ENCODE data around the gene TDO2.
"Not testable (repeated sequence)": the region's sequence is repeated elsewhere in the genome, so short reads cannot be mapped to it uniquely, and the experiment has no call there.

The TDO2 gene

DNA sequence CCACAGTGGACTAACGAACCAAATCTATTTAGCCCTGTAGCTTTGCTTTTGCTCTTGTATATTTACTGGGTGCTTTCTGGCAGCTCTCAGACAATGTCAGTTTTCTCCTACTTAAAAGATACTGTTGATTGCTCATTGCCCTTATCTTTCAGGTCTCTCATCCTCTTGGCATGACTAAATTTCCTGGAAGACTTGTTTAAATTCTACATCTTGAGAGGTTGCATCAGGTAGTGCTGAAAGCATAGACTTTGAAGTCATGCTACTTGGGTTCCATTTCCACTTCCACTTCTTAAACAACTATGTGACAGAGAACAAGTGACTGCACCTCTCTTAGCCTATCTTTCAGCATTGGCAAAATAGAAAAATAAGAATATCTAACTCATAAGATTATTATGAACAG lies 8.4 kb downstream of the TDO2 start:
- TF ChIP-seq, protein P1, sequence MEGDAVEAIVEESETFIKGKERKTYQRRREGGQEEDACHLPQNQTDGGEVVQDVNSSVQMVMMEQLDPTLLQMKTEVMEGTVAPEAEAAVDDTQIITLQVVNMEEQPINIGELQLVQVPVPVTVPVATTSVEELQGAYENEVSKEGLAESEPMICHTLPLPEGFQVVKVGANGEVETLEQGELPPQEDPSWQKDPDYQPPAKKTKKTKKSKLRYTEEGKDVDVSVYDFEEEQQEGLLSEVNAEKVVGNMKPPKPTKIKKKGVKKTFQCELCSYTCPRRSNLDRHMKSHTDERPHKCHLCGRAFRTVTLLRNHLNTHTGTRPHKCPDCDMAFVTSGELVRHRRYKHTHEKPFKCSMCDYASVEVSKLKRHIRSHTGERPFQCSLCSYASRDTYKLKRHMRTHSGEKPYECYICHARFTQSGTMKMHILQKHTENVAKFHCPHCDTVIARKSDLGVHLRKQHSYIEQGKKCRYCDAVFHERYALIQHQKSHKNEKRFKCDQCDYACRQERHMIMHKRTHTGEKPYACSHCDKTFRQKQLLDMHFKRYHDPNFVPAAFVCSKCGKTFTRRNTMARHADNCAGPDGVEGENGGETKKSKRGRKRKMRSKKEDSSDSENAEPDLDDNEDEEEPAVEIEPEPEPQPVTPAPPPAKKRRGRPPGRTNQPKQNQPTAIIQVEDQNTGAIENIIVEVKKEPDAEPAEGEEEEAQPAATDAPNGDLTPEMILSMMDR (IDR thresholded peaks at IDR 0.05; ENCODE audit: extremely low read depth, insufficient read depth, missing control alignments) = no peak
- no peak for DNase-seq (ENCODE audit: low spot score)
- in situ Hi-C loops (cut with MboI; ENCODE audit: low pct_unique_long_range_greater_than_20kb, low sequenced_read_pairs, unreplicated experiment) = no loop called here

DNA sequence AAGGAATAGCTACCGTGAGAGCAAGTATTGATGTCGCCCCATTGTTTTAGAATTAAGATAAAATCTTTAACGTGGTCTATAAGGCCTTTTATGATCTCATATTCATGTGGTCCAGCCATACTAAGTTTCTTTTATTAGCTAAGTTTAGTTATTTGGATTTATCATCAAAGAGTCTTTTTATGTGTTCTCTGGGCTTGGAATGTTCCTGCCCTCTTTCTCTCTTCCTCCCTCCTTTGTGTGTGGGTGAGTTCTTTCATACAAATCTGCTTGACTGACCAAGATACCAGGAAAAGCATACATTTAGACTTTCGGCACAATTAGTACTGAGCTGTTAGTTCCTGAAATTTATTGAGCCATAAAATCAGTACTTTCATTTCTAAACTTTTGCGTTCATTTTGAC lies 11.3 kb downstream of the TDO2 start:
- in situ Hi-C loops (cut with MboI; ENCODE audit: low pct_unique_long_range_greater_than_20kb, low sequenced_read_pairs, unreplicated experiment) = no loop called here

DNA sequence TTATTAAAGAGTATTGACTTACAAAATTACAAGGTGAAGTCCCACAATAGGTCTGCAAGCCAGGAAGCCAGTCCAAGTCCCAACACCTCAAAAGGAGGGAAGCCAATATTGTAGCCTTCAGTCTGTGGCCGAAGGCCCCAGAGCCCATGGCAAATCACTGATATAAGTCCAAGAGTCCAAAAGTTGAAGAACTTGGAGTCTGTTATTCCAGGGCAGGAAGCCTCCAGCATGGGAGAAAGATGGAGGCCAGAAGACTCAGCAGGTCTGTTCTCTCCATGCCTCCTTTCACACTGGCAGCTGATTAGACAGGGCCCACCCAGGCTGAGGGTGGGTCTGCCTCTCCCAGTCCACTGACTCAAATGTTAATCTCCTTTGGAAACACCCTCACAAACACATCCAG lies 18.1 kb downstream of the TDO2 start:
- TF ChIP-seq, protein P1 (IDR thresholded peaks at IDR 0.05; ENCODE audit: extremely low read depth, insufficient read depth, missing control alignments) = no peak
- in situ Hi-C loops (cut with MboI; ENCODE audit: low pct_unique_long_range_greater_than_20kb, low sequenced_read_pairs, unreplicated experiment) = no loop called here
- DNase-seq (ENCODE audit: low spot score) = no peak

More for the DNA sequence above, 11.3 kb downstream of the TDO2 start:
- TF ChIP-seq, protein P1 (IDR thresholded peaks at IDR 0.05; ENCODE audit: extremely low read depth, insufficient read depth, missing control alignments) = no peak
- DNase-seq (ENCODE audit: low spot score) = no peak

DNA sequence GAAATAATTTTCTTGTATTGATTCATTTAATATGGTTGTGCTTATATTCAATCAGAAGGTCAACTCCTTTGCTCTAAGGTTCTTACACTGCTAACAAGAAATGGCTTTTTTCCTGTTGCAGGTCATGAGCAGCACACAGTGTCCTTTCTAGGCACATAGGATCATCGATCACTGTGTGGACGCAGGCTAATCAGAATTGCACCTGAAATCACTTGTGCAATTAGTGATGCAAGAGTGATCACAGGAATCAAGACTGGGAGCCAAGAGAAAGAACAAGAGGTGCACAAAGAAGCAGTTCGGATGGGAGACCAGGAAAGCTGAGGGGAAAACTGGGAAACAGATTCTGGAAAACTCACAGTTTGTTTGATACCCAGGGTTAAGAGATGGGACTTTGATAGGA lies 21.1 kb downstream of the TDO2 start:
- TF ChIP-seq, protein P1 (IDR thresholded peaks at IDR 0.05; ENCODE audit: extremely low read depth, insufficient read depth, missing control alignments) = no peak
- in situ Hi-C loops (cut with MboI; ENCODE audit: low pct_unique_long_range_greater_than_20kb, low sequenced_read_pairs, unreplicated experiment) = no loop called here

DNA sequence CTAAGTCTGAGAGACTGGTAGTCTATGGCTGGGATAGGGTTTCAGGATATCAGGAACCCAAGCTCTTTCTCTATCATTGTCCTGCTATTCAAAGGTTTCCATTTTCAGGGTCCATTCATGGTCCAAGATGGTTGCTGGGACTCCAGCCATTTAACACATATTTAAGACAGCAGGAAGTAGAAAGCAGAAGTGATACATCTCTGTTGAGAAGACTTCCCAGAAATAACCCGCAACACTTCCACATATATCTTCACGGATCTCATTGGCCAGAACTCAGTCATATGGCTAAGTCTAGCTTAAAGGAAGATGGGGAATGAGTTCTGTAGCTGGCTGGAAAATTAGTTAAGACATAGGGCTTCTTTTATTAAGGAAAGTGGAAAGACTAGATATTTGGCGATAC lies 26.3 kb downstream of the TDO2 start:
- TF ChIP-seq, protein P1 (IDR thresholded peaks at IDR 0.05; ENCODE audit: extremely low read depth, insufficient read depth, missing control alignments) = no peak
- no peak for DNase-seq (ENCODE audit: low spot score)
- in situ Hi-C loops (cut with MboI; ENCODE audit: low pct_unique_long_range_greater_than_20kb, low sequenced_read_pairs, unreplicated experiment) = no loop called here

More for the DNA sequence above, 21.1 kb downstream of the TDO2 start:
- DNase-seq (ENCODE audit: low spot score) = no peak

DNA sequence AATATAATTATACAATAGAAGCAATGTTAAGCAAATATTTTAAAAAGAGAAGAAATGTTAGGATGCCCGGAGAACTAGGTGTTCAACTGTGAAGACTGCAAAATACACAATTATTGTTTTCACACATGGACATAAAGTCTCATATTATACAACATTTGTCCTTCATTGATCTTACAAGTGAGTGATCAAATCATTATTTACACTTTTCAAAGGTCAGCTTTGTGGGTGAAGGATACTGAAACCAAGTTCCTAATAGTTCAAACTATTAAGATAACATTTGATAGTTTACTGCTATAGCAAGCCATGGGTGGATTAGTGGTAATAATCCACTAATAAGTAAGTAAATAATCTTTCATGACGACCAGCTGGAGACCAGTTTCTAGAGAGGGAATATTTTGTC lies 26.8 kb downstream of the TDO2 start:
- in situ Hi-C loops (cut with MboI; ENCODE audit: low pct_unique_long_range_greater_than_20kb, low sequenced_read_pairs, unreplicated experiment) = no loop called here
- no peak for DNase-seq (ENCODE audit: low spot score)
- TF ChIP-seq, protein P1 (IDR thresholded peaks at IDR 0.05; ENCODE audit: extremely low read depth, insufficient read depth, missing control alignments) = no peak

DNA sequence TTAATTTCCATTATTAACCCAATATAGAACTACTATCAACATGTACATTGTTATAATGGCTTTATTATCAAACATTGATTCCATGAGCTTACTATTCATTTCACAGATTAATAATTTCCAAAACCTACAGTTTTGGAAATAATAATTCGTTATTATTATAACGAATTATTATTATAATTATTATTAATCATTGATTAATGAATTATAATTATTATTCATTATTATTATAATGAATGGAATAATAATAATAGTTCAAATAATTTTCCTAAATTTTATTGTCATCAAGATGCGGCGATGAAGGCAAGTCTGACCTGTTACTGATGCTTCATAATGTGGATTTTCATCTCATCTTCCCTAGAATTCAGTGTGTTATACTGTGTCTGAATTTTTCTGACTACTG lies 28.1 kb downstream of the TDO2 start:
- in situ Hi-C loops (cut with MboI; ENCODE audit: low pct_unique_long_range_greater_than_20kb, low sequenced_read_pairs, unreplicated experiment) = no loop called here
- TF ChIP-seq, protein P1 (IDR thresholded peaks at IDR 0.05; ENCODE audit: extremely low read depth, insufficient read depth, missing control alignments) = no peak
- DNase-seq (ENCODE audit: low spot score) = no peak

DNA sequence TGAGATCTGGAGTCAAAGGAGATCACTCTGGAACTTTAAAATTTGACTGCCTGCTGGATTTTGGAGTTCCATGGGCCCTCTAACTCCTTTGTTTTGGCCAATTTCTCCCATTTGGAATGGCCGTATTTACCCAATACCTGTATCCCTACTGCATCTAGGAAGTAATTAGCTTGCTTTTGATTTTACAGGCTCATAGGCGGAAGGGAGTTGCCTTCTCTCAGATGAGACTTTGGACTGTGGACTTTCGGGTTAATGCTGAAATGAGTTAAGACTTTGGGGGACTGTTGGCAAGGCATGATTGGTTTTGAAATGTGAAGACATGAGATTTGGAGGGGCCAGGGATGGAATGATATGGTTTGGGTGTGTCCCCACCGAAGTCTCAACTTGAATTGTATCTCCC lies 31.1 kb downstream of the TDO2 start:
- in situ Hi-C loops (cut with MboI; ENCODE audit: low pct_unique_long_range_greater_than_20kb, low sequenced_read_pairs, unreplicated experiment); DNase-seq (ENCODE audit: low spot score): not testable (repeated sequence)

All from GM13977 (cell line).